Progenitor cell of endocrine pancreas (in vitro differentiated cells): Measurements from ENCODE around the gene CYP1A2. TPM values are rescaled to one million over a fixed set of nuclear protein-coding genes. Genes with fewer than 3 reads are reported as not detected.
A peak's percentile ranks its signal among the peaks of the same experiment; 100 is the strongest.

Experiments used
- DNase-seq: peaks from one replicate; pipeline ENCODE4 v3.0.0; 2021; ENCODE audit warnings: low spot score; ENCODE audit not compliant: unreplicated experiment
- H3K27ac Mint-ChIP-seq: 2 replicates; pipeline ENCODE4 v1.8.0; 2021; ENCODE audit warnings: mild to moderate bottlenecking, moderate library complexity, mixed read lengths
- H3K27me3 Mint-ChIP-seq: 2 replicates; pipeline ENCODE4 v1.8.0; 2021; ENCODE audit warnings: mixed read lengths
- H3K36me3 Mint-ChIP-seq: 2 replicates; pipeline ENCODE4 v1.8.0; 2022; ENCODE audit warnings: mixed read lengths; ENCODE audit not compliant: insufficient read depth
- H3K4me1 Mint-ChIP-seq: 2 replicates; pipeline ENCODE4 v1.8.0; 2021; ENCODE audit warnings: low read depth, mixed read lengths
- H3K4me3 Mint-ChIP-seq: 2 replicates; pipeline ENCODE4 v1.8.0; 2021; ENCODE audit warnings: low read depth, mild to moderate bottlenecking, moderate library complexity, mixed read lengths
- H3K9me3 Mint-ChIP-seq: 2 replicates; pipeline ENCODE4 v1.8.0; 2021; ENCODE audit warnings: low read depth, mixed read lengths
- total RNA-seq: library from RNA; stranded (reverse); gene quantifications from 2 replicates; pipeline ENCODE4 v1.2.1, GENCODE V29; 2021
- TF ChIP-seq, protein P1 (sequence below): fragments of 200-600 bp; sonication (generic); IDR thresholded peaks from one replicate; pipeline ENCODE4 v1.5.0; 2021; ENCODE audit warnings: antibody characterized with exemption, mild to moderate bottlenecking; ENCODE audit not compliant: unreplicated experiment

The CYP1A2 gene
- total RNA-seq, 1 donor from 2014 or later: not detected

DNA sequence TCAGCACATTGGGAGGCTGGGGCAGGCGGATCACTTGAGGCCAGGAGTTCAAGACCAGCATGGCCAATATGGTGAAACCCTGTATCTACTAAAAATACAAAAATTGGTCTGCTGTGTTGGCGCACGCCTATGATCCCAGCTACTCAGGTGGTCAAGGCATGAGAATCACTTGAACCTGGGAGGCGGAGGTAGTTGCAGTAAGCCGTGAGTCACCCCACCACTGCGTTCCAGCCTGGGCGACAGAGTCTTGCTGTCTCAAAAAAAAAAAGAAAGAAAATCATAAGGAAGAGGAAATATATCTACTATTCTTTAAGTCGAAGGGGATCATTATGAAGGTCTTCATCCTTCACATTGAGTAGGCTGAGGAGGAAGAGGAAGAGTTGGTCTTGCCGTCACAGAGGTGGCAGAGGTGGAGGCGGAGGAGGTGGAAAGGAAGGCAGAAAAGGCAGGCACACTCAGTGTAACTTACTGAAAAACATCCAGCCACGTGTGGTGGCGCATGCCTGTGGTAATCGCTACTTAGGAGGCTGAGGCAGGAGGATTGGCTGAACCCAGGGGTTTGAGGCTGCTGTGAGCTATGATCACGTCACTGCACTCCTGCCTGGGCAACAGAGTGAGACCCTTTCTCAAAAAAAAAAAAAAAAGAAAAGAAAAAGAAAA, 47.5 kb downstream of the CYP1A2 start:
- Mint-ChIP-seq H3K4me3 (no peak overlapping the region), H3K4me1 (no peaks in the 10 kb centered on the region), H3K27ac (peak overlapping the region; percentile 43), H3K36me3 (no peaks in the 10 kb centered on the region), H3K9me3 (no peaks in the 10 kb centered on the region), H3K27me3 (no peaks in the 10 kb centered on the region)
- TF ChIP-seq, protein P1, sequence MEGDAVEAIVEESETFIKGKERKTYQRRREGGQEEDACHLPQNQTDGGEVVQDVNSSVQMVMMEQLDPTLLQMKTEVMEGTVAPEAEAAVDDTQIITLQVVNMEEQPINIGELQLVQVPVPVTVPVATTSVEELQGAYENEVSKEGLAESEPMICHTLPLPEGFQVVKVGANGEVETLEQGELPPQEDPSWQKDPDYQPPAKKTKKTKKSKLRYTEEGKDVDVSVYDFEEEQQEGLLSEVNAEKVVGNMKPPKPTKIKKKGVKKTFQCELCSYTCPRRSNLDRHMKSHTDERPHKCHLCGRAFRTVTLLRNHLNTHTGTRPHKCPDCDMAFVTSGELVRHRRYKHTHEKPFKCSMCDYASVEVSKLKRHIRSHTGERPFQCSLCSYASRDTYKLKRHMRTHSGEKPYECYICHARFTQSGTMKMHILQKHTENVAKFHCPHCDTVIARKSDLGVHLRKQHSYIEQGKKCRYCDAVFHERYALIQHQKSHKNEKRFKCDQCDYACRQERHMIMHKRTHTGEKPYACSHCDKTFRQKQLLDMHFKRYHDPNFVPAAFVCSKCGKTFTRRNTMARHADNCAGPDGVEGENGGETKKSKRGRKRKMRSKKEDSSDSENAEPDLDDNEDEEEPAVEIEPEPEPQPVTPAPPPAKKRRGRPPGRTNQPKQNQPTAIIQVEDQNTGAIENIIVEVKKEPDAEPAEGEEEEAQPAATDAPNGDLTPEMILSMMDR: no peak
- no peak for DNase-seq

- peaks cover 2% of the 10 kb centered on the region for H3K36me3 Mint-ChIP-seq
- no peak overlapping the region for H3K4me3 Mint-ChIP-seq
- no peak for DNase-seq
- H3K27me3 Mint-ChIP-seq: no peaks in the 10 kb centered on the region
- no peaks in the 10 kb centered on the region for H3K9me3 Mint-ChIP-seq
- TF ChIP-seq, protein P1: no peak
- no peaks in the 10 kb centered on the region for H3K4me1 Mint-ChIP-seq
- no peak overlapping the region for H3K27ac Mint-ChIP-seq
Measured at GRCh38 chr15:74798388-74799254, 50.0 kb downstream of the CYP1A2 start.

DNA sequence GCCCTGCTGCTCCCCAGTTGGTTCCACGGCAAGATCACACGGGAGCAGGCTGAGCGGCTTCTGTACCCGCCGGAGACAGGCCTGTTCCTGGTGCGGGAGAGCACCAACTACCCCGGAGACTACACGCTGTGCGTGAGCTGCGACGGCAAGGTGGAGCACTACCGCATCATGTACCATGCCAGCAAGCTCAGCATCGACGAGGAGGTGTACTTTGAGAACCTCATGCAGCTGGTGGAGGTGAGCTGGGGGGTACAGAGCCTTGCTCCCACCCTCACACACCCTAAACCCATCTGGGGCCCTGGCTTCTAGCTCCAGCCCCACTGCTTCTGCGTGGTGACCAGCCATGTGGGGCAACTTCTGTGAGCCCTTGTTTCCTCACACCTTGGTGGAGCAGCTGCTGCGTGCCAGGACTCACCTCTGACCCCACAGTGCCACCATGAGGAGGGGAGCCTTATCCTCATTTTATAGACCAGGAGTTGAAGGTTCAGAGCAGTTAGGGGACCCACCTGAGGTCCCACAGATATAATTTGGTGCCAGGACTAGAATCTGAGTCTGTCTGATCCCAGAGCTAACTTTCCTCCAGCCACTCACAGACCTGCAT, 50.7 kb downstream of the CYP1A2 start:
- no peak for DNase-seq

GRCh38 chr15:74799856-74800558, 51.4 kb downstream of the CYP1A2 start:
- H3K27ac Mint-ChIP-seq: no peak overlapping the region
- peaks cover 9% of the 10 kb centered on the region for H3K36me3 Mint-ChIP-seq
- H3K4me1 Mint-ChIP-seq: no peaks in the 10 kb centered on the region
- DNase-seq: peak; percentile 60
- no peaks in the 10 kb centered on the region for H3K9me3 Mint-ChIP-seq
- no peaks in the 10 kb centered on the region for H3K27me3 Mint-ChIP-seq
- TF ChIP-seq, protein P1: peak; percentile 86
- no peak overlapping the region for H3K4me3 Mint-ChIP-seq

More for the DNA sequence above, 50.7 kb downstream of the CYP1A2 start:
- H3K27me3 Mint-ChIP-seq: no peaks in the 10 kb centered on the region
- TF ChIP-seq, protein P1: no peak
- H3K9me3 Mint-ChIP-seq: no peaks in the 10 kb centered on the region
- H3K27ac Mint-ChIP-seq: no peak overlapping the region
- peaks cover 7% of the 10 kb centered on the region for H3K36me3 Mint-ChIP-seq
- no peak overlapping the region for H3K4me3 Mint-ChIP-seq
- no peaks in the 10 kb centered on the region for H3K4me1 Mint-ChIP-seq
